IMR-90 (cell line): ENCODE results near the gene LEF1.

Source experiments
- CEBPB ChIP-seq: IDR thresholded peaks from 2 replicates; pipeline ENCODE4 v1.6.1; 2012; ENCODE audit warnings: low read depth, low read length, improper control_type of control experiment
- FOS ChIP-seq: fragments of 150-350 bp; IDR thresholded peaks from 2 replicates; pipeline ENCODE4 v1.6.1; 2016; ENCODE audit warnings: low read depth, low read length
- MAFK ChIP-seq: IDR thresholded peaks from 2 replicates; pipeline ENCODE4 v1.6.1; 2012; ENCODE audit warnings: low read depth, low read length, improper control_type of control experiment
- MXI1 ChIP-seq: IDR thresholded peaks from 2 replicates; pipeline ENCODE4 v1.6.1; 2012; ENCODE audit warnings: low read depth, mild to moderate bottlenecking, low read length, moderate library complexity, borderline replicate concordance
- POLR2A ChIP-seq: IDR thresholded peaks from 2 replicates; pipeline ENCODE4 v1.6.1; 2012; ENCODE audit warnings: mild to moderate bottlenecking, low read depth, low read length
- RAD21 ChIP-seq: IDR thresholded peaks from 2 replicates; pipeline ENCODE4 v1.6.1; 2012; ENCODE audit warnings: low read length, improper control_type of control experiment
- SMC3 ChIP-seq: fragments of 150-350 bp; IDR thresholded peaks from 2 replicates; pipeline ENCODE4 v1.6.1; 2016; ENCODE audit warnings: low read depth, mild to moderate bottlenecking, antibody characterized with exemption, low read length, moderate library complexity
- TF ChIP-seq, protein P1 (sequence below): conservative IDR thresholded peaks from 2 replicates; pipeline ENCODE4 v1.5.1; 2012; ENCODE audit warnings: mild to moderate bottlenecking, low read depth, low read length, improper control_type of control experiment
- TF ChIP-seq, protein P2 (sequence below): fragments of 150-350 bp; IDR thresholded peaks from 2 replicates; pipeline ENCODE4 v1.6.1; 2016; ENCODE audit warnings: low read depth, mild to moderate bottlenecking, low read length, moderate library complexity, borderline replicate concordance
- TF ChIP-seq, protein P3 (sequence below): fragments of 150-350 bp; IDR thresholded peaks from 2 replicates; pipeline ENCODE4 v1.6.1; 2017; ENCODE audit warnings: mild to moderate bottlenecking, antibody characterized with exemption, low read length, low read depth

DNA sequence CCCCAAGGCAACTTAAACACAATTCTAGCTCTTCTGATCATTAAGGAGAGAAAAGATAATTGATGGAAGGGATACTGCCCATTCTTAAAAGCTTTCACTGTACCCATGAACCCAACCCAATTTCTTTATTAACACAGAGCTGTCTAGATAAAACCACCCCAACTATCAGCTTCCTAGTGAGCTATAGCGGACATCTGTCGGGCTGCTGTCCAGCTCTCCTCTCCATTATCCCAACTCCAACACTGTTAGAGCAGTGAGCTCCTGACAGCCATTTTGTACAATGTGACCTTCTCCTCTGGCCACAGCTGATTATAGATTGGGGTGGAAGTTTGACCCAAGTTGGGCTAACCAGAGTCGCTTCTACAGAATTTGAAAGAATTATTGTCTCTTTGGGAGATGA is 112.9 kb downstream of the LEF1 start:
- TF ChIP-seq, protein P1, sequence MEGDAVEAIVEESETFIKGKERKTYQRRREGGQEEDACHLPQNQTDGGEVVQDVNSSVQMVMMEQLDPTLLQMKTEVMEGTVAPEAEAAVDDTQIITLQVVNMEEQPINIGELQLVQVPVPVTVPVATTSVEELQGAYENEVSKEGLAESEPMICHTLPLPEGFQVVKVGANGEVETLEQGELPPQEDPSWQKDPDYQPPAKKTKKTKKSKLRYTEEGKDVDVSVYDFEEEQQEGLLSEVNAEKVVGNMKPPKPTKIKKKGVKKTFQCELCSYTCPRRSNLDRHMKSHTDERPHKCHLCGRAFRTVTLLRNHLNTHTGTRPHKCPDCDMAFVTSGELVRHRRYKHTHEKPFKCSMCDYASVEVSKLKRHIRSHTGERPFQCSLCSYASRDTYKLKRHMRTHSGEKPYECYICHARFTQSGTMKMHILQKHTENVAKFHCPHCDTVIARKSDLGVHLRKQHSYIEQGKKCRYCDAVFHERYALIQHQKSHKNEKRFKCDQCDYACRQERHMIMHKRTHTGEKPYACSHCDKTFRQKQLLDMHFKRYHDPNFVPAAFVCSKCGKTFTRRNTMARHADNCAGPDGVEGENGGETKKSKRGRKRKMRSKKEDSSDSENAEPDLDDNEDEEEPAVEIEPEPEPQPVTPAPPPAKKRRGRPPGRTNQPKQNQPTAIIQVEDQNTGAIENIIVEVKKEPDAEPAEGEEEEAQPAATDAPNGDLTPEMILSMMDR = no peak
- TF ChIP-seq POLR2A (no peak), CEBPB (no peak), FOS (no peak), MXI1 (no peak), SMC3 (no peak), RAD21 (no peak), MAFK (no peak)
- TF ChIP-seq, protein P2, sequence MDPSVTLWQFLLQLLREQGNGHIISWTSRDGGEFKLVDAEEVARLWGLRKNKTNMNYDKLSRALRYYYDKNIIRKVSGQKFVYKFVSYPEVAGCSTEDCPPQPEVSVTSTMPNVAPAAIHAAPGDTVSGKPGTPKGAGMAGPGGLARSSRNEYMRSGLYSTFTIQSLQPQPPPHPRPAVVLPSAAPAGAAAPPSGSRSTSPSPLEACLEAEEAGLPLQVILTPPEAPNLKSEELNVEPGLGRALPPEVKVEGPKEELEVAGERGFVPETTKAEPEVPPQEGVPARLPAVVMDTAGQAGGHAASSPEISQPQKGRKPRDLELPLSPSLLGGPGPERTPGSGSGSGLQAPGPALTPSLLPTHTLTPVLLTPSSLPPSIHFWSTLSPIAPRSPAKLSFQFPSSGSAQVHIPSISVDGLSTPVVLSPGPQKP = no peak
- TF ChIP-seq, protein P3, sequence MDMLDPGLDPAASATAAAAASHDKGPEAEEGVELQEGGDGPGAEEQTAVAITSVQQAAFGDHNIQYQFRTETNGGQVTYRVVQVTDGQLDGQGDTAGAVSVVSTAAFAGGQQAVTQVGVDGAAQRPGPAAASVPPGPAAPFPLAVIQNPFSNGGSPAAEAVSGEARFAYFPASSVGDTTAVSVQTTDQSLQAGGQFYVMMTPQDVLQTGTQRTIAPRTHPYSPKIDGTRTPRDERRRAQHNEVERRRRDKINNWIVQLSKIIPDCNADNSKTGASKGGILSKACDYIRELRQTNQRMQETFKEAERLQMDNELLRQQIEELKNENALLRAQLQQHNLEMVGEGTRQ = no peak
